NCI-H2227 treated with DMSO at 0.1 percent for 48 hours (cell line): ENCODE data around the gene APP.

Experiments
- DNase-seq: peaks from one replicate; lab custom pipeline; 2025; lab: John Stamatoyannopoulos, UW

Gene APP

GRCh38 chr21:25863747-25864146 lies 306.8 kb downstream of the APP start:
- DNase-seq, result no peak

DNA sequence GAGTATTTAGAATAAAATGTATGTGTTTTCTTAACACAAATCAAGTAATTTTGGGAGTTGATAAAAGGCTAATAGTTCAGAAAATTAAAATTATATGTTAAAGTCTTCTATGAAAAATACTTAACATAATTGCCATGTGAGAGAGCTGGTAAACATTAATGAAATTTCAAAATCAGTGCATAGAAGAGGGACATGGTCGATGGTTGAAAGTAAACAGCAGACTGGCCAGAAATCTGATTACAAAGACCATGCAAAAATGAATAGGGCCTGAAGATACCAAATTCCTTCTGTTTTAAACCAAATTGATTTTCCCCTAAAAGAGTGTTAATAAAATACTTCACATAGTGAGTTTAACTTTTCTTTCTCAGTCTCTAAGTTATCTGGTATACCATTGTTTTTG lies 307.5 kb downstream of the APP start:
- no peak for DNase-seq

- no peak for DNase-seq
Observed at GRCh38 chr21:25862596-25862995, 308.0 kb downstream of the APP start.

GRCh38 chr21:25862112-25862511 lies 308.5 kb downstream of the APP start:
- DNase-seq, result no peak

DNA sequence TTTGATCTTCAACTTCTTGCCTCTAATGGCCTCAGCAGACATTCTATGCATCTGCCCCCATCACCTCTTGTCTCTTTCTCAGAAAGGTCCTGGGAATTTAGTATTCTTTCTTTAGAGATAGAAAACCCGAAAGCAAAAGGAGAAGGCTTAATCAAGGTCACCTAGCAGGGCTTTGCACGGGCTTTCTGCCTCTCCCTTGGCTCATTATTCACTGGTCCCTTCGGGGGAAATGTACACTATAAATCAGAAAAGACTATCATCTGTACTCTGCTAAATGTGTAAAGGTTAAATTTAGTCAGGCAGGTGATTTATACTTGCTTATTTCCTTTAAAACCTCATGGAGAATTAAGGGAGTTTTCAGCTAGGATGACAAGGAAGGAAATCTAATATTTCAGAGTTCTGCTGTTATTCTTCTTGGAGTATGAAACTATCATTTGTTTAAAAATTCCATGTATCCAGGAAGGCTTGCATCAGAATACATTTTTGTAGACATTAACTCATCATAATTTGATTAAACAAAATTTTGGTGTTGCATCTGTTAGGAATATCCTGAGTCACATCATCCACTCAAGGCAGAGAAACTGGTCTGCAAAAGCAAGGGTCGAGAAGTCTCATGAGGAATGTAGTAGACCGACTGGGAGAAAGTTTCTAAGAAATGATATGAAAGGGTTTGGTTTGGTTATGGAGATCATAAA lies 311.2 kb downstream of the APP start:
- no peak for DNase-seq

GRCh38 chr21:25858325-25858724 lies 312.2 kb downstream of the APP start:
- DNase-seq, result no peak

DNA sequence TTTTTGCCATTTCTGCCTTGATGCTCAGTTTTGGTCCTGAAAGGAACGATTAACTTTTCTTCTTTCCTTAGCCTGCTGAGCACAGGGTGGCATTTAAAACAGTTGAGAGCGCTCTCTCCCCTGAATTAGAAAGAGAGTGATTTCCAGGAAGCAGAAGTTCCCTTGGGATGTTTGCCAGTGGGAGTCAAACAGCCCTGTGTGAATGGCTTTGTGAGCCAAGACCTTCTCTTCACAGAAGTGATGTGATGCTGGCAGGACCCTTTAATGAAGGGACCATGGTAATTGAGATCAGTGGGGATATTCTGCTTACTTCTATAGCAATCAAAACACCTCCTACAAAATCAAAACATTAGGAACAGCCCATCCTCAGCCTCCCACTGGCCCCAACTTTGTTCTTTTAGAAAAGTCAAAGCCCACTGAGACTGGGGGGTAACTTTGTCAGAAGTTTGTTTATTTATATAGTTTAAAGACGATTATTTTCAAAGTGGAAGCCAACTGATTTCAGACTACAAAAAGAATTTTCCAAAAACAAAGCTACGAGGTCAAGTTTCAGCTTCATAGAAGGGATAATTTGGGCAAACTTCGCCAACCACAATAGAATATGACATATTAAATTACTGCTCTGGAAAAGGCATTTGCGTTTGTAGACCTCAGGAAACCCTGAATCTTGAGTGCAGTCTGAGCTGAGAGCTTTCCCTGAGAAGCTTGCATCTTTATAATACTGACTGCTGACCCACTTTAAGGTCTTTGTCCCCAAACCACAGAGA lies 313.1 kb downstream of the APP start:
- no peak for DNase-seq

DNA sequence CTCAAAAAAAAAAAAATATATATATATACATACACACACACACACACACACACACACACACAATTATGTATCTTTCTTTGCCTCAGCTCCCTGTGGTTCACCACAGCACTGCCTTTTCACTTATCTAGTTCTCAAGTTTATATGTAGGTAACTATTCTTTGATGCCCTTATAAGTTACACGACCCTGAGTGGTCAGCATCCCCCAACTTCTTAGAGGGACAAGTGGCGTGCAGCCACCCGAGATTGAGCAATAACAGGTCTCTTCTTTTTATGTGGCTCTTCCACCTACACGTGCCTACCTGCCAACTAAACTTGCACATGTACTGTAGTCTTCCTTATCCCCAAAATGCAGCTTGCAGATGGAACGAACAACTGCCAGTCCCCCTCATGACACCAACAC lies 315.0 kb downstream of the APP start:
- no peak for DNase-seq

GRCh38 chr21:25850126-25850842 lies 320.3 kb downstream of the APP start:
- DNase-seq, result no peak

DNA sequence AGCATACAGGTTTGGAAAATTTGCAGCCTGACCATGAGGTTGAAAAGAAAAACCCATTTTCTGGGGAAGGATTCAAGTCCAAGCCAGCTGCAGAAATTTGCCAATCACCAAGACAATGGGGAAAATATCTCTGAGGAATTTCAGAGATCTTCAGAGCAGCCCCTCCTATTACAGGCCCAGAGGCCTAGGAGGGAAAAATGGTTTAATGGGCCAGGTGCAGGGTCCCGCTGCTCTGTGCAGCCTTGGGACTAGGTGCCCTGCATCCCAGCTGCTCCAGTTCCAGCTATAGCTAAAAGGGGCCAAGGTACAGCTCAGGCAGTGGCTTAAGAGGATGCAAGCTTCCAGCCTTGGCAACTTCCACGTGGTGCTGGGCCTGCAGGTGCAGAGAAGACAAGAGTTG lies 322.3 kb downstream of the APP start:
- DNase-seq, result no peak

DNA sequence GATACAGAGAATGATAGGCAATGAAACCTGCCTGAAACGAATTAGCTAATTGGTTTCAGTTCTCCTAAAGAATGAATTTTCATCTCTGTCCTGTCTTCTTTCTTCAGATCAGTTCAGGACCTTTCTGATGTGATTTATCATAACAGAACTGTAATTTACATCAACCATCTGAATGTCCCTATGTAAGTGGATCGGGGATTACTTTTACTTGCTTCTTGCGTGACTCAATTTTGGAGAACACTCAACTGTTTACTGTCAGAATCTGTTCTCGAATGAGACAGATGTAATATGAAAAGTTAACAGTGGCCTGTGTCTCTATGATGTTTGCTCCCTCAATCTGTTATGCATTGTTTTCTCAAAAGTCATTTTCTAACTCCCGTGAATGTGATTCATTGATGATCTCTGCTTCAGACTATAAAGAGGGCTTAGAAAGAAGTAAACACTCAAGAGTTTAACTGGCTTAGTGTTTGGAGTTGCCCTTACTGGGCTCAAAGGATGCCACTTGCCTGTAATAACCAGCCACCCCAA lies 324.8 kb downstream of the APP start:
- no peak for DNase-seq

GRCh38 chr21:25842925-25843324 lies 327.6 kb downstream of the APP start:
- DNase-seq, result no peak

- no peak for DNase-seq
Observed at GRCh38 chr21:25838809-25839208, 331.8 kb downstream of the APP start.

DNA sequence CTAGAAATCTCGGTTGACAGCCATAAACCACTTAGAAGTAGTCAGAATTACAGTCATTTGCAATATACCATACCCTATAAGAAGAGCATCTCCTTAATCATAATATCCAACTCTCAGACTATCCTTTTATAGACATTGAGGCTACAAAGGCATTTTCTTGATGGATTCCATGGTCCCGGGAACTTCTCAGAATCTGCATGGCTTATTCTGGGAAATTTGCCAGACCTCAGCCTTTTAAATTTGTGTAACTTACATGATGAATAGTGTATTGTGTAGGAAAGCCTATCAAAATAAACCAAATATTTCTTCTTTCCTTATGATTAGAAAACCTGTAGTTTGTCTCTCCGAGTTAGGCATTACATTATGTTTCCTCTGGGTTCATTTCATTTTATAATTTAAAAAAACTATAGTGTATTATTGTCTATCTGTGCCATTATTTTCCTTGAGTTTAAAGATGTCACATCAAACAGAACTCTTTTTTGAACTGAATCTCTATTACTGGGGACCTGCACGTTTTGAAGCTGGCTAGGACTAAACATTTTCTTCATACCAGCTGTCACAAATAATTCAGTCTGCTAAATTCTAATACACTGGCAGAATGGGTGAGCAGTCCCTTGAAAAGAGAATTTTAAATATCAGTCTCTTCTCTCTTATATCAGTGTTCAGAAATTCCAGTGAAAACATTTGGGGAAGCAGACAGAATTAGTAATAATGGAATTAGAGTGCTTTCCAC lies 332.9 kb downstream of the APP start:
- DNase-seq, result no peak

DNA sequence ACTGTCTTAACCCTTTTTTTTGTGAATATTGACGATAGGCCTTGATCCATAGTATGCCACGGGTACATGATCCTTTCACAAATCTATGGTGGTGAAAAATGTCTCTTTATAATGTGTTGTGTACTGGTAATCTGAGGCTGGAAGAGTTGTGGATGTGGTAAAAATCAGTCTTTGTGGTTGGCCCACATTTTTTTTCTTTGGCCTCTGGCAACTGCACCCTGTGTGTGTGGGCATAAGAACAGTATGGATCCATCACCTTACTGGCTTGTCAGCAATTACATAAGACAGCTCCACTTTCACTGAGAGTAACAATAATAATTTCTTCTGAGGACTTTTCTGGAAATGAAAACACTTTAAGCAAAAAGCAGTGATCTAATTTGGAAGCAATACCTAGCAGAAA lies 334.2 kb downstream of the APP start:
- no peak for DNase-seq

GRCh38 chr21:25834381-25834780 lies 336.2 kb downstream of the APP start:
- no peak for DNase-seq

GRCh38 chr21:25831300-25831960 lies 339.1 kb downstream of the APP start:
- no peak for DNase-seq
